H7 (cell line): Measurements from ENCODE around the gene MRTFA. TPM values are rescaled to one million over a fixed set of nuclear protein-coding genes. Genes with fewer than 3 reads are reported as not detected.
A peak's percentile ranks its signal among the peaks of the same experiment; 100 is the strongest.

Experiments
- DNase-seq: peaks from one replicate; pipeline ENCODE4 v3.0.0; 2012
- H3K27me3 ChIP-seq: 2 replicates; pipeline ENCODE4 v1.6.0; 2011; ENCODE audit warnings: mild to moderate bottlenecking, low read length; ENCODE audit not compliant: control insufficient read depth, insufficient read depth
- H3K36me3 ChIP-seq: replicated peaks from 2 replicates; pipeline ENCODE4 v1.5.1; 2011; ENCODE audit warnings: low read length; ENCODE audit not compliant: control insufficient read depth, insufficient read depth
- H3K4me3 ChIP-seq: 2 replicates; pipeline ENCODE4 v1.5.1; 2011; ENCODE audit warnings: low read depth, mild to moderate bottlenecking, control low read depth, low read length, moderate library complexity; ENCODE audit not compliant: insufficient read depth
- total RNA-seq: library from RNA; depleted of rRNA; stranded (reverse); fragments of >200 nt; shearing (Covaris generic); gene quantifications from 2 replicates; pipeline ENCODE4 v1.2.3, GENCODE V29; 2014

The MRTFA gene
- total RNA-seq, 1 experiment from 2014 or later: 26.2 TPM

- Histone ChIP-seq H3K36me3 (peaks cover 8% of the 10 kb centered on the region), H3K27me3 (no peaks in the 10 kb centered on the region), H3K4me3 (no peak overlapping the region)
- no peak for DNase-seq
These were observed 222.6 kb downstream of the MRTFA start for GRCh38 chr22:40413873-40414272.

- Histone ChIP-seq H3K36me3 (peaks cover 7% of the 10 kb centered on the region), H3K27me3 (no peaks in the 10 kb centered on the region), H3K4me3 (no peak overlapping the region)
- DNase-seq: no peak
These were observed 224.1 kb downstream of the MRTFA start for GRCh38 chr22:40412441-40412840.

GRCh38 chr22:40411506-40411861, 225.0 kb downstream of the MRTFA start:
- no peak overlapping the region for H3K4me3 ChIP-seq
- peaks cover 8% of the 10 kb centered on the region for H3K36me3 ChIP-seq
- peak; percentile 55 for DNase-seq
- H3K27me3 ChIP-seq: no peaks in the 10 kb centered on the region

DNA sequence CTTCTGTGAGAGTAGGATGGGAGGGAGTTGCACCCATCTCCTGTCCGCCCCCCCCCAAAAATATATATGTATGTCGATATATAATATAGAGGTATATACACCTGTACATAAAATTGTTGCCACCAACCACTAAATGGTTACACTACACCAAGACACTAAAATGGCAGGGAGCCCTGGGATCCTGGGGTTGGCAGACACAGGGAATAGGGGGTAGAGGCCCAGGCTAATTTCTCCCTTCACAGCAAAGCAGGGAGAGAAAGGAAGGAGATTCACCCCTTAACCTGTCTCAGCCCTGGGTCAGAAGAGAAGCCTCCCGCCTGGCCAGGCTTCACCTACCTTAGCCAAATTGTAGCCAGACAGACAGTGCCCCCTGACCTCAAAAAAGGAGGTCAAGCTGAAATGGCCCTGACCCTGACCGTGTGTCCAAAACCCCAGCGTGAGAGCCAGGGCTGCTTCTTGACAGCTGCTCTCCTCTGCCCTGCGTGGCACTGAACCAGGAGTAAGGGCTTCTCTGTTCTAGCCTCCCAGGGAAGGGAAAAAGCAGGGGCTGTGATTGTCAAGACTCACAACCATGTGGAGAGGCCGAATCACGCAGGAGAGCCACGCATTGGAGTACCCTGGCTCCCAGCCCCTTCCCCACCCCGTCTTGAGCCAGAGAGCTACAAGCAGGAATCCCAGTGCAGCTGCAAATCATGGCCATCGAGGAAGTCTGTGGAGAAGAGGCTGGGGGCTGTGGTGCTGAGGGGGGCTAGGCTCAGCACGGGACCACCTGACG, 225.6 kb downstream of the MRTFA start:
- Histone ChIP-seq H3K36me3 (peaks cover 8% of the 10 kb centered on the region), H3K4me3 (no peak overlapping the region), H3K27me3 (no peaks in the 10 kb centered on the region)
- DNase-seq: peak; percentile 45

- peak; percentile 48 for DNase-seq
- Histone ChIP-seq H3K27me3 (no peaks in the 10 kb centered on the region), H3K4me3 (no peak overlapping the region), H3K36me3 (peaks cover 8% of the 10 kb centered on the region)
These were observed 226.2 kb downstream of the MRTFA start for GRCh38 chr22:40410272-40410671.

- Histone ChIP-seq H3K36me3 (peaks cover 8% of the 10 kb centered on the region), H3K4me3 (no peak overlapping the region), H3K27me3 (no peaks in the 10 kb centered on the region)
- peak; percentile 54 for DNase-seq
These were observed 226.9 kb downstream of the MRTFA start for GRCh38 chr22:40409613-40410113.

GRCh38 chr22:40408718-40409612, 227.6 kb downstream of the MRTFA start:
- Histone ChIP-seq H3K27me3 (no peaks in the 10 kb centered on the region), H3K4me3 (no peak overlapping the region), H3K36me3 (peaks cover 8% of the 10 kb centered on the region)
- DNase-seq: peak; percentile 49

- peaks cover 10% of the 10 kb centered on the region for H3K36me3 ChIP-seq
These were observed 228.4 kb downstream of the MRTFA start for GRCh38 chr22:40407831-40408717.

GRCh38 chr22:40407021-40407761, 229.3 kb downstream of the MRTFA start:
- DNase-seq: peak; percentile 45
- Histone ChIP-seq H3K27me3 (no peaks in the 10 kb centered on the region), H3K4me3 (no peak overlapping the region), H3K36me3 (peaks cover 10% of the 10 kb centered on the region)

More at GRCh38 chr22:40407831-40408717, 228.4 kb downstream of the MRTFA start:
- peak; percentile 54 for DNase-seq
- Histone ChIP-seq H3K4me3 (no peak overlapping the region), H3K27me3 (no peaks in the 10 kb centered on the region)

DNA sequence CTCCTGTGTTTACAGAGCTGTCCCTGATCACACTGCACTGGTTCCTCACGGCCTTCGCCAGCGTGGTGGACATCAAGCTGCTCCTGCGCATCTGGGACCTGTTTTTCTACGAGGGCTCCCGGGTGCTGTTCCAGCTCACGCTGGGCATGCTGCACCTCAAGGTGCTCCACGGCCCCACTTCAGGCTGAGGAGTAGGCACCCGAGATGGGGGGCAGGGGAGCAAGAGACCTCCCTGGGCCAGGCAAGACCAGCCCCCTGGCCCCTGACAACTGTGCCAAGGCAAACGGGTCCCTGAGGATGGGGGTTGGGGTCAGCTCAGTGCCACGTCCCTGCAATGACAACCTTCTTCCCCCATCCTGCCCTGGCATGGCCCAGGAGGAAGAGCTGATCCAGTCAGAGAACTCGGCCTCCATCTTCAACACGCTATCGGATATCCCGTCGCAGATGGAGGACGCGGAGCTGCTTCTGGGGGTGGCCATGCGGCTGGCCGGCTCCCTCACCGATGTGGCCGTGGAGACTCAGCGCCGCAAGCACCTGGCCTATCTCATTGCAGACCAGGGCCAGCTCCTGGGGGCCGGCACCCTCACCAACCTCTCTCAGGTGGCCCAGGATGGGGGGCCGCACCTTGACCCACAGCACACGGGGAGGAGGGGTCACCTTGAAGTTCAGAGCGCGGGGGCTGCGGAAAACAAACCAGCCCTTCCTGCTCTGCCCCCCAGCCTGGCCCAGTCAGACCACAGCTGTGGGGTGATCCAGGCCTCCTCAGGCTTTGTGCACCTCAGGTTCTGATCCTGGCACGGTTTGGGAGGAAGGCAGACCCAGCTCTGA, 230.2 kb downstream of the MRTFA start:
- peak; percentile 56 for DNase-seq
- no peaks in the 10 kb centered on the region for H3K27me3 ChIP-seq
- peaks cover 16% of the 10 kb centered on the region for H3K36me3 ChIP-seq
- no peak overlapping the region for H3K4me3 ChIP-seq

- no peaks in the 10 kb centered on the region for H3K27me3 ChIP-seq
- peak; percentile 49 for DNase-seq
- H3K4me3 ChIP-seq: no peak overlapping the region
- peaks cover 13% of the 10 kb centered on the region for H3K36me3 ChIP-seq
These were observed 231.1 kb downstream of the MRTFA start for GRCh38 chr22:40405178-40406062.
